Anterior cingulate cortex (tissue), 58 donors: ENCODE results near the gene SLC15A1.

Experiments
- DNase-seq, 58 donors: peaks; one replicate each; lab custom pipeline; 2025; lab: John Stamatoyannopoulos, UW

The SLC15A1 gene

DNA sequence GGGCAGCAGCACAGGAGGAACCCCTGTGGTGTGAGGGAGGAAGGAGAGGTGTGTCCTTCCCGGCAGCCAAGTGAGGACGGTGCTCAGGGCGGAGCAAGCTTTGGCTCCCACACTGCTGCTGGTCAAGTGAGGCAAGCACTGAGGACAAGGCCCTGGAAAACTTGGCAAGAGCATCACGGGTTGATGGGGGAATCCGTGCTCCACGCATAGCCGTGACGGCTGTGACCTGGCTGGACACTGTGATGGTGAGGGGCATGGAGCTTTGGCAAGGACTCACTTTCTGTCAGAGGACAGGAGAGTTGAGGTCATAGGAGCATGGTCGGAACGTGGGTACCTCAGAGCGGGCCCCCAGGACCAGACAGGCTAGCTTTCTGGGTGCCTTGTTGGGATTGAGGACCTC is 29.0 kb upstream of the SLC15A1 start:
- DNase-seq = no peak

DNA sequence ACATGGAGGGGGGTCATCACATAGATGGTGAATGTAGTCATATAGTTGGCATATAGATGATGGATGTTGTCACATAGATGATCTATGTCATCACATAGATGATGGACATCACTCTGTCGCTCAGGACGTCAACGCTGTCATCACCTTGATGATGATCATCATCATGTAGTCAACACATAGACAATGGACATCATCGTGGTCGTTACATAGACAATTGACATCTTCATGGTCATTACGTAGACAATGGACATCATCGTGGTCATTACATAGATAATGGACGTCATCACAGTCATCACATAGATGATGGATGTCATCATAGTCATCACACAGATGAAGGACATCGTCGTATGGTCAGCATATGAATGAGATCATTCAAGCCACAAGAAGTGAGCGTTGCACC is 28.6 kb upstream of the SLC15A1 start:
- no peak for DNase-seq

DNA sequence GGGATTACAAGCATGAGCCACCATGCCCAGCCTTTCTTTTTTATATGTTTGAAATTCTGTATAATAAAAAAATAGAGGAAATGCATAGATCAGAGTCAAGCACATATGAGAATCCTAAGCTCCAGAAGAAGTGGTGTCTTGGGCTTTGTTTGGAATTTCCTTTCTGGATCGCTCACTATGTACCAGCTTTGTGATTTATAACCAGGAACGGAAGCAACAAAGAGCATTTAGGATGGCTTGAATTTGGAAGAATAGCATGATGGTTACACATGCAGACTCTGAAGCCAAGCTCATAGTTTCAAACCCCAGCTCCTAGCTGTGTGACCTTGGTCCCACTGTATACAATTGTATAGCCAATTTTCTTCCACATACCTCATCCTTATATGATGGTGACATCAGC is 28.0 kb upstream of the SLC15A1 start:
- DNase-seq = no peak

DNA sequence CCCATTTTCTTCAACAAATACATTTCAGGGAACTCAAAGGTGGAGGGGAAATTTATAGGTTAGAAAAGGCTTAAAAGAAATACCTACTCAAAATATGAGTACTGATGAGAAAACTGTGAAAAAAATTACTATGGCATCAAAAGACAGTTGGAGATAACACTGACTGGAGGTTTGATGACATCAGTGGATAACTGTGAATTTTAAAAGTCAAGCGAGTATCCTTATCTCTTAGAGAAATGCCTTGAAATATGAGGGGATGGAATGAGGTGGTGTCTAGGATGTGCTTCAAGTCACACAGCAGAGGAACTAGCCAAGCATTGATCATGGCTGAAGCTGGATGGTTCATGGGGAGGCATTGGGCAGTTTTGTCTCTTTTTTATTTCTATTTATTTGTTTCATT is 27.2 kb upstream of the SLC15A1 start:
- DNase-seq = no peak

DNA sequence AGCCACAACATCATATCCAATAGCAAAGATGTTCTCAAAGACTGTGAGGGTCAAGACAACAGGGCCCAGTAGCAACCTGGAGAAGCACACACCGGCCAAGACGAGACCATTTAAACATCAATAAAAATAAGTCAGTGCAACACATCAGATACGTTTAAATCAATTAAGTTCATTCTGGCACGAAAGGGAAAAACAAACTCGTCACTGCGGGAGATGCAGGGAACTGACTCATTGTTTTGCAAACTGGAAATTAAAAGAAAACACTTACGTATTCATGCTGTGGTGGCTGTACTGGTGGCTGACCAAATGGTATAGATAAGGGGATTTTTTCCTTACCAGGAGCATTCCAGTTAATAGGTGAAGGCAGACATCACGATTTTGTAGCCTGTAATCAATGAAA is 26.3 kb upstream of the SLC15A1 start:
- DNase-seq = no peak

DNA sequence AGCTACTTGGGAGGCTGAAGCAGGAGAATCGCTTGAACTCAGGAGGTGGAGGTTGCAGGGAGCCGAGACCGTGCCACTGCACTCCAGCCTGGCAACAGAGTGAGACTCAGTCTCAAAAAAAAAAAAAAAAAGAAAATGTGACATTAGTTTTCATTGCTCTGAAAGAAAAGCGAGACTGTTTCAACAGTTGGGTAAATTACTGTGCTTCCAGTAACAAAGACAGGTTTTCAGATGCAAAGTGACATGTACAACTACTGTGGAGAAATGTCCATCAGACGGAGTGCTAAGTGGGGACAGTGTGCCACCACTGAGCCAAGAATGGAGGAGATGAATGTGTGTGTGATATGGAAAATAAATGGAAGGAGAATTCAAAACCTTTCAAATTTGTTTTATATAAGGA is 24.2 kb upstream of the SLC15A1 start:
- no peak for DNase-seq

DNA sequence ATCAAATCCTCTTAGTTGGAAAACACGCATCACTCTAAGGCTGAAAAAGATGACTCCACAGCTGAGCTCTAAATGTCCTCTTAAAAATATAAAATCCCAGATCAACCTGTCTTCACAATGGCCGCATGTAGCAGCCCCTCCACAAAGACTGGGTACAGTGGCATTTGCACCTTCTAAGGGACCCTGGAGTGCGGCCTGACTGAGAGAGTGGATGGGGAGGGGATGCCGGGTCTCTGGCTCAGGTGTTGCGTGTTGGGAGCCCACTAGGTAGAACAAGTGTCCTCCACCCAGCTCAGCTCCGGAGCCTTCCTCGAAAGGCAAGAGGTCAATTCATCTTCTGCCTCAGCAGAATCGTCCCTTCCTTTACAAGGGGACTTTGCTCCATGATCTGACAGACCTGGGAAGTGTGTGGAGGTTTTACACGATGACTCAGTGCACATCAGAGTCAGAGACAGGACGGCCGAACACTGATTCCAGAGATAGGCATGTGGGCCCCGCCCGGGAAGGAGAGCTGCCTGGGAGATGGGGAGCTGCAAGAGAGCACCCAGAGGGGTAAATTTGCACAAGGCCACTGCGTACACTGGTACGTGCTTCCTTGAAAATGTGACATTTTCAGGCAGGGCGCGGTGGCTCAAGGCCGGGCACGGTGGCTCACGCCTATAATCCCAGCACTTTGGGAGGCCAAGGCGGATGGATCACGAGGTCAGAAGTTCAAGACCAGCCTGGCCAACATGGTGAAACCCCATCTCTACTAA is 23.5 kb upstream of the SLC15A1 start:
- no peak for DNase-seq

DNA sequence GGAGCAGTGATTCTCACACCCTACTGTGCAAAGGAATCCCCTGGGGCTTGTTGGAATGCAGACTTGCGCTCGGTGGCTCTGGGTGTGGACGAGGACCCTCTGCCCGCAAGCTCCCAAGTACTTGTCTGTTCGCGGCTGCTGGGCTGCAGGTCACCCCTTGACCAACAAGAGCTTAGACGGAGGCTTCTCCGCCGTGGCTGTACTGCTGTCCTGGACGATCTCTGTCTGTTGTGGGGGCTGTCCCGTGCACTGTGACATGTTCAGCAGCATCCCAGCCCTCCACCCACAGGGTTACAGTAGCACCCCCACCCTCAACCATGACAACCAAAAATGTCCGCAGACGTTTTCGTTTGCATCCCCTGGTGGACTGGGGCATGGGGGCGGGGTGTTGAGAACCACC is 22.9 kb upstream of the SLC15A1 start:
- DNase-seq = no peak

DNA sequence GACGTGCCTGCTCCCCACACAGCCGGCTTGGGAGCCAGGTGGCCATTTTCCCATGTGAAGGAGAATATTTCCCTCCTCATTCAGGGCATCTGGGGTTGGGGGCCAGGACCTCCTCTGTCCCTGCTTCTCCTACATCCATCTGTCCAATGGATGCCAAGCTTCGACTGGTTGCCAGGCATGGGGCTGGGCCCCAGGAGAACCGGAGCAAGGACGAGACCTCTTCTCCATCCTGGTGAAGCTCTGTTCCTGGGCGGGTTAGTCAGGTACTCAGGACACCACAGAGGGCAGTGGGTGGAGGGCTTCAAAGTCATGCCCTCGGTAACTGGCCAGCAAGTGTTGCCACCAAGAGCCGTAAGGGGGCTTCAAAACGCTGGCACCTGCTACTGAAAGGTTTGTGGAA is 22.3 kb upstream of the SLC15A1 start:
- DNase-seq = no peak

DNA sequence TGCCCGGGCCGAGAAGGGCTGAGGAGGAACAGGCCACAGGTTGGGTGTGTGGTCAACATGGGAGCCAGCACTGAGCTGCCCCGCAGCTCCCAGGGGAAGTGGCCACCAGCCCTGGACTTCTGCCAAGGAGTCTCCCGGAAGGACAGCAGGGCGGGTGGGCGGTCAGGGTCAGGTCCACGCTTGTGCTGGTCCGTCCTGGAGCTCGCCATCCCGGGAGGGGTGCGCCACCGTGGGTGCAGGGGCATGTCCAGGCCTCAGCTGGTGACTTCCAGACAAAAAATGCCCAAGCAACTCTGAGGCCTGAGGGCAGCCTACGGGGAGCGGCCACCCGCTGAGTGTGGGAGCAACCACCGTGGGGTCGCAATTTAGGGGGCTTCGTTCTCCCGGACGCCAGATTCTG is 21.4 kb upstream of the SLC15A1 start:
- no peak for DNase-seq

DNA sequence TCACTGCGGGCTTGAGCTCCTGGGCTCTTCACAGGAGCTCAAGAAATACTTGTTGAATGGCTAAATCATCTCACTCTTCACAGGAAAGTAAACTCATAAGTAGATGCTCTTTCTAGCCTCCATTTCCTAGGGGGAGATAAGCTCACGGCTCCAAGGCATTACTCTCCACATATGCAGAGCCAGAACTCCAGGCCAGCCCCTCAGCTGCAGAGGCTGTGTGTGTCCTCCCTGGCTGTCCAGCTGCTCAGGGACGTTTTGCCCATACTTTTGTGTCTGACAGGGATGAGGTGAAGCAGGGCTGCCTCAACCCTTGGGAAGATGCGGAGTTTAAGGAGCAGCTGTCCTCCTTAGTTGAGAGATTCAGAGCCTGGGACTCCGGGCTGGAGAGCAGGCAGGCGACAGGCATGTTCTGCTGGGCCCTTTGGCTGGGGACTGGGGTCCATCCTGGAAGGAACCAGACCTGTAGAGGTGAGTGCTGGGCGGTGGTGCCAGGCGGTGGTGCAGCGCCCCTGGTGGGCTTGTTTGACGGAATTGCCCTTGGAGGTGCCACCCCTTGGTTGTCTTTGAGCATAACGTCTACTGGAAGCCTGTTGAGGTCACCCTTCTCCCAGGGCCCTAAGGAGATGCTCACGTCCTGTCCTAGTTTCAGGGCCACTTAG is 20.5 kb upstream of the SLC15A1 start:
- no peak for DNase-seq

DNA sequence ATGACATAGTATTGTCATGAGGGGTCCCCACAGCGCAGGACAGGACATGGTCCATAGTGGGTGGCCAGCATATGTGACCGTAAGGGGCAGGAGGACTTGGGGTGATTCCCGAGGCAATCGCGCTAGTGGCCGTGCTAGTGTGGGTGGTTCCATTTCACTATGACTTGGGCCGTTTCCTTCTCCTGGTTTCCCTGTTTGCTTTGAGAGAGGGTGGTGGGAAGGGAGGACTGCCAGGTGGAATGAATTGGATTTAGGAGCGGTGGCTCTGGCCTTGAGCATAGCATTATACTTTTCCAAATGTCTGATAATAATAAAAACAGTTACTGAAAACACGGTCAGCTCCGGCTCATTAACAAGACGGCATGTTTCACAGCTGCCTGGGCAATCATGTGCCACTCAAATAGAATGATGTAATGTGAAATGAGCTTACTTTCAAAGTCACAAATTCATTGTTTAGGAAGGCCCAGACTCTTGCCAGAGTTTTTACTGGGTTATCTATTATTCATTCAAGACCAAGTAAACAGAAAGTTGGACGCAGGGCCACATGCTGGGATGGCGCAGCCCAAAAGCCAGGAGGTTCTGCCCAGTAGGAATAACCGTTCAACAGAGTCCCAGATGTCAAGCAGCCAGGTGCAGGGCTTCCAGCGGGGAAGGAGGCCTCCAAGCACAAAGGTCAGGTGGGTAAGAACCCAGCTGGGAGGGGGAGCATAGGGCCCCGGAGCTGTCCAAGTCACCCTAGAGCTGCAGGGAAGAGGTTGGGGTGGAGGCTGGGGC is 19.6 kb upstream of the SLC15A1 start:
- no peak for DNase-seq

DNA sequence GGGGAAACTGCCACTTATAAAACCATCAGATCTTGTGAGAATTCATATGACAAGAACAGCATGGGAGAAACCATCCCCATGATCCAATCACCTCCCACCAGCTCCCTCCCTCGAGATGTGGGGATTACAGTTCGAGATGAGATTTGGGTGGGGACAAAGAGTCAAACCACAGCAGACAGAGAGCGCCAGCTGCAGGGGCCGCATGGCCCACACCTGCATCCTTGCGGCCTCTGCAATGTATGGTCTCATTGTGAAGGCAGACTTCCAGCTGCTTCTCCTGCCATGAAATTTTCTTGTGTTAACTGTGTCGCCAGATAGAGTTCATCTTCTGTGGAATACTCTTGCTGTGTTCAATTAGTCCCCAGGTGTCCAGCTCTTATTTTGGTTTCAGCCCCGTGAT is 17.3 kb upstream of the SLC15A1 start:
- DNase-seq = no peak

DNA sequence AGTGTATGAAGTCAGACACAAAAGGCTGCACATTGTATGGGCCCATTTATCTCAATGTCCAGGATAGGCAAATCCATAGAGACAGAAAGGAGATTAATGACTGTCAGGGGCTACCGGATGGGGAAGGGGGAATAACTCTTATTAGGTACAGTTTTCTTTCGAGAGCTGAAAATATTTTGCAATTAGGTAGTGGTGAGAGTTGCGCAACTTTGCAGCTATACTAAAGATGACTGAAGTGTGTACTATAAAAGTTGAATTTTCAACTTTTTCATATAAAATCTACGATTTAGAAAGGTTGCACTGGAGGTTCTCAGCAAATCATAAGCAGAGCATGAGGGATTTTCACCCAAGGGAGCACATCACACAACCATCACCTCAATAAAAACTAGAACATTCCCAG is 16.1 kb upstream of the SLC15A1 start:
- DNase-seq = no peak

DNA sequence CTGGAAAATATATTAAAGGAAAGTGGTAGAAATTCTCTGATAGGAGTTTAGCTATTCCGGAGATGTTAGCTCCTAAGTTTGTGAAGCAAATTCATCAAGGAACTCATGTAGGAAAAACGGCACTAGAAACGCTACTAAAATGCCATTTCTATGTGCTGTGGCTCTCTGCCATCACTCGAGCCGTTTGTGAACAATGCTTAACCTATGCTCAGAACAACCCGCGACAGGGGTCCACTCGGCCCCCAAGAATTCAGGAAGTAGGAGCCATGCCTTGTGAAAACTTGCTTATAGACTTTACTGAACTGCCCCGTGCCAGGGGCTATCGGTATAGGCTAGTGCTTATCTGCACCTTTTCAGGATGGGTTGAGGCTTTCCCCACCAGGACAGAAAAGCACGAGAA is 14.2 kb upstream of the SLC15A1 start:
- DNase-seq = no peak

DNA sequence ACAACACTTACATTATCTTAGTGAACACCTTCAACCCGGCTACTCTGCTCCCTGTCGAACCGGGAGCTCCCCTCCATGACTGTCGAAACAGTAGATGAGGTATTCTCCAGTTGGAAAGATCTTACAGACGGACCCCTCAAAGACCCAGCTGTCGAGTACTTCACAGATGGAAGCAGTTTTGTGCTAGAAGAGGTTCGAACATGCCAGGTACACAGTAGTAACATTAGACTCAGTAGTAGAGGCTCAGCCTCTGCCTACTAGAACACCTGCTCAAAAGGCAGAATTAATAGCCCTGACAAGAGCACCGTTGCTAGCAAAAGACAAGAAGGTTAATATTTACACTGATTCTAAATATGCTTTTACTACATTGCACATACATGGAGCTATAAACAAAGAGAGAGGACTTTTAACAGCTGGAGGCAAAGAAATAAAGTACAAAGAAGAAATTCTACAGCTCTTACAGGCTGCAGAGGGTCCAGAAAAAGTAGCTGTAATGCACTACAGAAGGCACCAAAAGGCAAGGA is 13.6 kb upstream of the SLC15A1 start:
- DNase-seq = no peak

DNA sequence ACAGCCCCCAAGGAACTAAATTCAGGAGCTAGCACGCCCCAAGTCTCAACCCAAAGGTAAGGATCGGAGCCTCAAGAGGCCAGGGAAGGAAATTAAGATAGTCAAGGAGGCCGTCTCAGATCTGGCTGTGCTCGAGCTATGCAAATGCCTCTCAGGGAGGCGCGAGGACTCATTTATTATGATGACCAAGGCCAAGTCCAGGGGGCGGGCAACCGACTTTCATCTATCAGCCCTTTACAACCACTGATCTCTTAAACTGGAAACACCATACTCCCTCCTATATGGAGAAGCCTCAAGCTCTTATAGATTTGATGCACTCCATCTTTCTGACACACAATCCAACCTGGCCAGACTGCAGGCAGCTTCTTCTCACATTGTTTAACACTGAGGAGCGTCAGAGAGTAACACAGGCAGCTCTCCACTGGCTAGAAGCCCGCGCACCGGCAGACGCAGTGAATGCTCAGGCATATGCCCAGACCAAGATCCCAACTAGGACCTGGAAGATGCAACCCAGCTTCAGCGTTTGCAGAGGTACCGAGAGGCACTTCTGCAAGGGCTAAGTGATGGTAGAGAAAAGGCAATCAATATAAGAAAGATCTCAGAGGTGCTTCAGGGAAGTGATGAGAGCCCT is 9.6 kb upstream of the SLC15A1 start:
- no peak for DNase-seq

DNA sequence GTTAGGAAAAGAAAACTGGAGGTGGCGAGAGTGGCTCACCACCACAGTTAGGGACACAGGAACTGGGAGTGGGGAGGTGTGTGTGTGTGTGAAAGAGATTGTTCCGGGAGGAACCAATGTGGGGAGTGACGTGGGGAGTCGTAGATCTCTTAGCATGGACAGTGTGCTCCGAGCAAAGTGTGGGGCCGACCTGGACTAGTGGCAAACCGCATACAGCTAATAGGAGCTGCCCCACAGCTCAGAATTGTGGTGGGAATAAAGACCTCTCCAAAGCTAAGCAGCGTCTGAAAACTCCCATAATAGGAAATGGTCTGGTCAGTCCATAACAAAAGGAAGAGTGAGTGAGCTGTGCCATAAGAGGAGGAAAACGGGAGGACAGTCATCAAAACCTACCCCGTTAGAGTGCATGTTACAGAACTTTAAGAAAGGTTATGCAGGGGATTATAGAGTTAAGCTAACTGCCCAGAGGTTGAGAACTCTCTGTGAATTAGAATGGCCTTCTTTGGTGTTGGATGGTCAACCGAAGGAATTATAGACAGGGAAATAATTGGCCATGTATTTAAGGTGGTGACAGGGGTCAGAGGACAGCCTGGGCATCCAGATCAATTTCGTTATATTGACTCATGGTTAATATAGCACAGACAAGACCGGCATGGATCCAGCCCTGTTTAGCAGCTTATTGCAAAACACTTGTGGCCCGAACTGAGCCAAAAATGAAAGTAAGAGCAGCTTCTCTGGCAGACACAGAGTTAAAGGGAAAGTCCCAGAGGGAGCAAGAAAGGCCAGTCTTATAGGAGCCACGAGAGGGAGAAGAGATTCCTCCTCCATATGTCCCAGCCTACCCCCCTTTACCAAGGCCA is 8.9 kb upstream of the SLC15A1 start:
- no peak for DNase-seq

DNA sequence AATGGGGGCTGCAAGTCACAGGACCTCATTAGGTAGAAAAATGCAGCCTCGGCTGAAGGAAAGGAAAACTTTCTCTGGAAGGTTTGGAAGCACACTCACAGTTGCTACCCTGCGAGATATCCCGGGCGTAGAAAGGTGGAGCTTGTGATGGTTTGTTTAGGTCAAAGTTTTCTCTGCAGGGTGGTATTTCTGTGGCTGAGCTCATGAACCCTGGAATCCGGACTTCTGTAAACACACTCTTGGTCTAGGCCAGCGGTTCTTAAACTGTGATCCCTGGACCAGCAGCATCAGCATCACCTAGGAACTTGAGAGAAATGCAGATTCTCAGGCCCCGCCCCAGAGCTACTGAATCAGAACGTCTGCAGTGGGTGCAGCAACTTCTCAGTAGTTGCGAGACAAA is 3.3 kb upstream of the SLC15A1 start:
- no peak for DNase-seq

DNA sequence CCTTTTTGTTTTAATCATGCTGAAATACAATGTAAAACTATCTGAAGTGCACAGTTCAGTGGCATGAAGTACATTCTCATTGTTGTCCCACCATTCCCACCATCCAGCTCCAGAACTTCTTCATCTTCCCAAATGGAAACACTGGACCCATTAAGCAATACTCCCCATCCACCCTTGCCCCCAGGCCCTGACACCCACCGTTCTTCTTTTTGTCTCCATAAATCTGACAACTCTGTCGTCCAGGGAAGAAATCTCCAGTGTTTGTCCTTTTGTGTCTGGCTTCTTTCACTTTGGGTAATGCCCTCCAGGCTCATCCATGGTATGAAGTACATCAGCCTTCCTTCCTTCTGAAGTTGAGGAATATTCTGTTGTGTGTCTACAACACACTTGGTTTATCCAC is 2.6 kb upstream of the SLC15A1 start:
- no peak for DNase-seq
